Calu3 (cell line): ENCODE measurements around the gene HSPA8. TPM values are rescaled to one million over a fixed set of nuclear protein-coding genes. Genes with fewer than 3 reads are reported as not detected.

ENCODE experiments used
- BruUV-seq: library from RNA; stranded (reverse); fragments of 400-500 nt; replicated peaks from 2 replicates; lab custom pipeline; 2021; lab: Mats Ljungman, UMichigan
- CTCF ChIA-PET: fragments of 300-600 bp; sonication (Branson Sonifier 250); formaldehyde crosslinking; loops from one replicate; lab custom pipeline; 2022; ENCODE audit warnings: antibody characterized with exemption; lab: Charles Lee
- DNase-seq: peaks from one replicate; pipeline ENCODE4 v3.0.0; 2022
- H3K27ac Mint-ChIP-seq: one replicate; pipeline ENCODE4 v1.8.0; 2022; ENCODE audit warnings: mixed read lengths; ENCODE audit not compliant: unreplicated experiment
- H3K27me3 Mint-ChIP-seq: one replicate; pipeline ENCODE4 v1.8.0; 2022; ENCODE audit warnings: mixed read lengths; ENCODE audit not compliant: unreplicated experiment
- H3K36me3 Mint-ChIP-seq: one replicate; pipeline ENCODE4 v1.8.0; 2022; ENCODE audit warnings: mild to moderate bottlenecking, moderate library complexity, mixed read lengths; ENCODE audit not compliant: insufficient read depth, unreplicated experiment
- H3K4me1 Mint-ChIP-seq: one replicate; pipeline ENCODE4 v1.8.0; 2022; ENCODE audit warnings: mild to moderate bottlenecking, low read depth, mixed read lengths; ENCODE audit not compliant: unreplicated experiment
- H3K4me3 Mint-ChIP-seq: one replicate; pipeline ENCODE4 v1.8.0; 2022; ENCODE audit warnings: mild to moderate bottlenecking, low read depth, moderate library complexity, mixed read lengths; ENCODE audit not compliant: unreplicated experiment
- H3K9me3 Mint-ChIP-seq: one replicate; pipeline ENCODE4 v1.8.0; 2022; ENCODE audit warnings: low read depth, mixed read lengths; ENCODE audit not compliant: unreplicated experiment
- CTCF ChIP-seq: fragments of 200-600 bp; IDR thresholded peaks from one replicate; pipeline ENCODE4 v1.8.0; 2022; ENCODE audit warnings: antibody characterized with exemption; ENCODE audit not compliant: unreplicated experiment
- intact Hi-C: fragments of 100-400 bp; cut with micrococcal nuclease; formaldehyde crosslinking; loops from one replicate; pipeline ENCODE4 v1.10.0; 2022; ENCODE audit not compliant: unreplicated experiment
- total RNA-seq: library from RNA; stranded (reverse); gene quantifications from 2 replicates; pipeline ENCODE4 v1.2.3, GENCODE V29; 2022

HSPA8 gene
- total RNA-seq, 1 experiment from 2014 or later, result 1,624 TPM

- no peak for TF ChIP-seq CTCF
- Mint-ChIP-seq H3K27me3 (no peaks in the 10 kb centered on the region), H3K9me3 (no peaks in the 10 kb centered on the region), H3K36me3 (no peaks in the 10 kb centered on the region), H3K4me3 (no peak overlapping the region), H3K27ac (no peak overlapping the region), H3K4me1 (no peaks in the 10 kb centered on the region)
- CTCF ChIA-PET, result no interaction called here
- no peak for DNase-seq
- intact Hi-C loops, result no loop called here
- no TSS peak for BruUV-seq
Measured at GRCh38 chr11:123040111-123040432, 21.9 kb downstream of the HSPA8 start.

GRCh38 chr11:123035831-123036230, 26.1 kb downstream of the HSPA8 start:
- H3K4me1 Mint-ChIP-seq, result no peaks in the 10 kb centered on the region
- intact Hi-C loops, result no loop called here

DNA sequence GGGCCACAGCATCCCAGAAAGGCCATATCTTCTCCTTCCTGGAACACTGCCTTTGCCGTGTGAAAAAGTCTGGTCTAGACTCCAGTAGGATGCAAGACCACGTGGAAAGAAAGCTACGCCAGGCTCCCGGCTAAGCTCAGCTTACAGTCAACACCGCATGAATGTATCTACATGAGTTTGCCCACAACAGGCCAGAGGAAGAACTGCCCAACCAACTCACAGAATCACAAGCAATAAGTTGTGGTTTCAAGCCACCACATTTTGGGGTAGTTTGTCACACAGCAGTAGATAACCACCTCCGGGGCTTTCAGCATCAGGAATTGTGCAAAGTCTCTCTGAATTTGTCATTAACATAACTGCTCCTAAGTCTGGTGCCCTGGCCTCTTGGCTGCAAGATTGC, 27.3 kb downstream of the HSPA8 start:
- BruUV-seq, result no TSS peak
- H3K4me1 Mint-ChIP-seq, result no peaks in the 10 kb centered on the region
- no peak overlapping the region for H3K27ac Mint-ChIP-seq
- no peaks in the 10 kb centered on the region for H3K36me3 Mint-ChIP-seq
- intact Hi-C loops, result no loop called here
- H3K27me3 Mint-ChIP-seq, result no peaks in the 10 kb centered on the region
- no peak for DNase-seq
- H3K4me3 Mint-ChIP-seq, result no peak overlapping the region
- no peak for TF ChIP-seq CTCF
- CTCF ChIA-PET, result interaction anchor here (1.2 kb wide), 1 partner anchor 14 kb away, joined by 3 read pairs; no protein-coding TSS in a partner anchor
- H3K9me3 Mint-ChIP-seq, result no peaks in the 10 kb centered on the region

More at GRCh38 chr11:123035831-123036230, 26.1 kb downstream of the HSPA8 start:
- H3K27me3 Mint-ChIP-seq, result no peaks in the 10 kb centered on the region
- H3K36me3 Mint-ChIP-seq, result no peaks in the 10 kb centered on the region
- no peaks in the 10 kb centered on the region for H3K9me3 Mint-ChIP-seq
- no peak overlapping the region for H3K27ac Mint-ChIP-seq
- CTCF ChIA-PET, result no interaction called here
- TF ChIP-seq CTCF, result no peak
- no peak overlapping the region for H3K4me3 Mint-ChIP-seq
- DNase-seq, result no peak
- BruUV-seq, result no TSS peak

DNA sequence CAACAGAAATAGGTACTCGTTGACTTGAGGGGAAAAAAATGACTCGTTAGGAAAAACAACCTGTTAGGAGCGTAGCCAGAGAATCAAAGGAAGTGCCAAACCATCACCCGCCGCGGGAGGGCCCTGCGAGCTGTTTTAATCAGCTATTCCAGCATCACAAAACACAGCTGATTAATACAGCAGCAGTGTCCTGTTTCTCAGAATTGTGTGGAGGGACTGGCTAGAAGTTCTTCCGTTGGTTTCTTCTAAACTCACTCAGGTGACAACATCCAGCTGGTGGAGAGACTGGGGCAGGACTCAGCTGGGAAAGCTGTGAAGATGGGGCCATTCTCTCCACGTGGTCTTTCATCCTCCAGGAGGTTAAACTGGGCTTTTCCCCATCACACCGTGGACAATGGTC, 28.0 kb downstream of the HSPA8 start:
- intact Hi-C loops, result no loop called here
- no peaks in the 10 kb centered on the region for H3K27me3 Mint-ChIP-seq
- H3K9me3 Mint-ChIP-seq, result no peaks in the 10 kb centered on the region
- no peak overlapping the region for H3K27ac Mint-ChIP-seq
- CTCF ChIA-PET, result interaction anchor here (0.6 to 1.2 kb wide), 2 partner anchors 13 to 321 kb away, joined by 3 to 5 read pairs; no protein-coding TSS in a partner anchor
- TF ChIP-seq CTCF, result no peak
- BruUV-seq, result no TSS peak
- H3K36me3 Mint-ChIP-seq, result no peaks in the 10 kb centered on the region
- no peak overlapping the region for H3K4me3 Mint-ChIP-seq
- DNase-seq, result no peak
- H3K4me1 Mint-ChIP-seq, result no peaks in the 10 kb centered on the region
